K562 (cell line): ENCODE results near the gene EGLN1. TPM values are rescaled to one million over a fixed set of nuclear protein-coding genes. Genes with fewer than 3 reads are reported as not detected.
A peak's percentile ranks its signal among the peaks of the same experiment; 100 is the strongest.

Experiments used
- BRCA1 ChIP-seq, 2 experiments: fragments of 450-650 bp in 1 of 2; sonication (generic) in 1 of 2; formaldehyde crosslinking in 1 of 2; IDR thresholded peaks; 2 replicates each; pipeline versions ENCODE4 v1.5.0 to v1.6.1; 2017 to 2020; ENCODE audit warnings: mild to moderate bottlenecking in 1 of 2, missing genetic modification reagents in 1 of 2
- CLOCK ChIP-seq: fragments of 250-450 bp; sonication (Bioruptor Pico); IDR thresholded peaks from 2 replicates; pipeline ENCODE4 v1.4.0; 2020; ENCODE audit warnings: mild to moderate bottlenecking, moderate library complexity, borderline replicate concordance
- CREM ChIP-seq: IDR thresholded peaks from 2 replicates; pipeline ENCODE4 v1.6.1; 2014; ENCODE audit warnings: antibody characterized with exemption, low read depth
- FOXP4 ChIP-seq: sonication (generic); formaldehyde crosslinking; IDR thresholded peaks from 2 replicates; pipeline ENCODE4 v1.8.0; 2022; ENCODE audit warnings: mild to moderate bottlenecking, missing genetic modification reagents, borderline replicate concordance
- GTF2B ChIP-seq: IDR thresholded peaks from 2 replicates; pipeline ENCODE4 v1.6.1; 2011; ENCODE audit not compliant: insufficient read length; ENCODE audit errors: extremely low read depth
- HDGF ChIP-seq: fragments of 450-650 bp; IDR thresholded peaks from 2 replicates; pipeline ENCODE4 v1.6.1; 2016
- HNRNPUL1 ChIP-seq: fragments of 200-400 bp; formaldehyde crosslinking; IDR thresholded peaks from 2 replicates; pipeline ENCODE4 v1.6.1; 2017; ENCODE audit warnings: low read length
- ILF3 ChIP-seq: fragments of 450-650 bp; IDR thresholded peaks from 2 replicates; pipeline ENCODE4 v1.6.1; 2018; ENCODE audit warnings: antibody characterized with exemption, mild to moderate bottlenecking, moderate library complexity, borderline replicate concordance
- KDM1A ChIP-seq, 2 experiments: fragments of 450-650 bp; IDR thresholded peaks; 2 replicates each; pipeline ENCODE4 v1.6.1; 2016; ENCODE audit warnings: mild to moderate bottlenecking in 2 of 2
- KDM4B ChIP-seq, 2 experiments: fragments of 450-650 bp in 1 of 2; sonication (generic) in 1 of 2; IDR thresholded peaks; 2 replicates each; pipeline ENCODE4 v1.6.1; 2016 to 2017; ENCODE audit warnings: borderline replicate concordance in 2 of 2, antibody characterized with exemption in 1 of 2, low read depth in 1 of 2, mild to moderate bottlenecking in 1 of 2
- MCM2 ChIP-seq: fragments of 450-650 bp; IDR thresholded peaks from 2 replicates; pipeline ENCODE4 v1.6.1; 2017; ENCODE audit warnings: low read depth, mild to moderate bottlenecking
- MYNN ChIP-seq, 2 experiments: sonication (generic); formaldehyde crosslinking in 1 of 2; IDR thresholded peaks; 2 replicates each; pipeline versions ENCODE4 v1.5.0 to v1.6.1; 2016 to 2020; ENCODE audit warnings: antibody characterized with exemption in 1 of 2, missing genetic modification reagents in 1 of 2
- PPARD ChIP-seq: fragments of 250-450 bp; sonication (Bioruptor Pico); IDR thresholded peaks from 2 replicates; pipeline ENCODE4 v1.8.0; 2022; ENCODE audit warnings: inconsistent platforms, mild to moderate bottlenecking, moderate library complexity
- SNAPC5 ChIP-seq: fragments of 250-450 bp; sonication (Bioruptor Pico); IDR thresholded peaks from 2 replicates; pipeline ENCODE4 v1.8.0; 2021; ENCODE audit warnings: moderate library complexity, mild to moderate bottlenecking, inconsistent platforms
- SUPT5H ChIP-seq: fragments of 450-650 bp; IDR thresholded peaks from 2 replicates; pipeline ENCODE4 v1.6.1; 2016
- XRCC3 ChIP-seq: fragments of 450-650 bp; IDR thresholded peaks from 2 replicates; pipeline ENCODE4 v1.6.1; 2017; ENCODE audit warnings: mild to moderate bottlenecking, moderate library complexity
- ZBTB34 ChIP-seq: fragments of 250-450 bp; sonication (Bioruptor Pico); IDR thresholded peaks from 2 replicates; pipeline ENCODE4 v1.8.0; 2021; ENCODE audit warnings: mild to moderate bottlenecking, moderate library complexity
- ZNF384 ChIP-seq: IDR thresholded peaks from 2 replicates; pipeline ENCODE4 v1.6.1; 2012; ENCODE audit warnings: low read depth, low read length, improper control_type of control experiment
- ZNF583 ChIP-seq: fragments of 250-450 bp; sonication (Bioruptor Pico); IDR thresholded peaks from 2 replicates; pipeline ENCODE4 v1.4.0; 2020
- polyA plus RNA-seq, 8 experiments: library from polyadenylated mRNA; depleted of rRNA in 4 of 8; stranded (reverse) in 5 of 8; unstranded in 3 of 8; fragments of >200 nt; fragmentation: Nextera tagmentation in 2 of 8; fragmentation: Illumina TruSeq in 1 of 8; extraction: Ambion mirVana in 2 of 8; extraction: Trizol in 1 of 8; gene quantifications; 2 replicates each; pipeline versions ENCODE4 v1.2.1 to v1.2.3, GENCODE V29; 2011 to 2014; ENCODE audit warnings: inconsistent platforms in 1 of 8, missing spikeins in 1 of 8
- total RNA-seq, 7 experiments: library from RNA; depleted of rRNA in 6 of 7; stranded (reverse); fragments of >200 nt in 6 of 7; fragmentation: Illumina TruSeq in 2 of 7; extraction: Trizol in 2 of 7; gene quantifications; 2 replicates each; pipeline versions ENCODE4 v1.2.1 to v1.2.3, GENCODE V29; 2011 to 2021; ENCODE audit warnings: low replicate concordance in 1 of 7

Gene EGLN1
- total and polyA plus RNA-seq, 9 of the 15 experiments (the other 6 are each of a cell fraction or from before 2014, with no cell fraction given) = 5.2 to 54.3 (median 24.6) TPM

- TF ChIP-seq BRCA1 (IDR thresholded peaks at IDR 0.05) = no peak
- TF ChIP-seq BRCA1 (CRISPR knock-in tag; IDR thresholded peaks at IDR 0.05) = no peak
- TF ChIP-seq MYNN (IDR thresholded peaks at IDR 0.05) = no peak
- no peak for TF ChIP-seq MYNN (CRISPR knock-in tag; IDR thresholded peaks at IDR 0.05)
- no peak for TF ChIP-seq ZNF384
- TF ChIP-seq KDM1A (IDR thresholded peaks at IDR 0.05) = peak in 1 of 2 experiments; percentile 83; a peak in 1 of 4 replicates
- no peak for TF ChIP-seq ILF3
- TF ChIP-seq MCM2 = no peak
- TF ChIP-seq CREM = peak; percentile 63; the same call in 1 of the 2 replicates
- TF ChIP-seq XRCC3 = no peak
- TF ChIP-seq PPARD (CRISPR knock-in tag) = no peak
- TF ChIP-seq SNAPC5 (CRISPR knock-in tag) = no peak
- no peak for TF ChIP-seq GTF2B
- no peak for TF ChIP-seq CLOCK (CRISPR knock-in tag)
- no peak; a peak in 1 of 4 replicates for TF ChIP-seq KDM4B (IDR thresholded peaks at IDR 0.05; ENCODE audit: borderline replicate concordance in 2 of 2, low read depth in 1 of 2)
- TF ChIP-seq HDGF = no peak
- no peak for TF ChIP-seq ZBTB34 (CRISPR knock-in tag)
- TF ChIP-seq HNRNPUL1 = no peak
- peak; percentile 86 for TF ChIP-seq SUPT5H
- TF ChIP-seq FOXP4 (CRISPR knock-in tag) = 0 out of 2 replicates have a peak, but pooled peaks have one; percentile 72
- TF ChIP-seq ZNF583 (CRISPR knock-in tag) = peak; percentile 57; the same call in 1 of the 2 replicates
Measured at GRCh38 chr1:231421971-231422797, at the start of gene EGLN1 (continued).
